ENCODE results near the gene ZNF568. TPM values are rescaled to one million over a fixed set of nuclear protein-coding genes. Genes with fewer than 3 reads are reported as not detected.

The ZNF568 gene
- total and polyA plus RNA-seq, 8 donors, result 0.87 to 27.0 (median 3.2) TPM; not detected in 1

GRCh38 chr19:36986131-36986530 lies 70.0 kb downstream of the ZNF568 start:
- no peak for DNase-seq
- no peaks in the 10 kb centered on the region for H3K27me3 ChIP-seq
- intact Hi-C loops (cut with DNase I; ENCODE audit: low total_unique reads), result no loop called here
- WGBS, 5 donors, result 57 to 83% (median 62%) methylated on average over 2 of the region's 2 CpGs
- H3K4me1 ChIP-seq, result no peaks in the 10 kb centered on the region
- TF ChIP-seq POLR2A (IDR thresholded peaks at IDR 0.05), result no peak
- no peak for TF ChIP-seq POLR2AphosphoS5 (IDR thresholded peaks at IDR 0.05)
- no peak for TF ChIP-seq CTCF (IDR thresholded peaks at IDR 0.05)
- TF ChIP-seq EP300 (IDR thresholded peaks at IDR 0.05), result no peak
- H3K36me3 ChIP-seq, result peaks cover 0 to 74% (median 22%) of the 10 kb centered on the region in 4 donors
- H3K4me3 ChIP-seq, result no peak overlapping the region
- peaks cover 0 to 89% (median 39%) of the 10 kb centered on the region in 4 donors for H3K9me3 ChIP-seq
- H3K27ac ChIP-seq, result no peak overlapping the region

GRCh38 chr19:36986601-36987000 lies 70.5 kb downstream of the ZNF568 start:
- Histone ChIP-seq H3K4me1 (no peaks in the 10 kb centered on the region), H3K27me3 (no peaks in the 10 kb centered on the region), H3K27ac (no peak overlapping the region), H3K4me3 (no peak overlapping the region), H3K36me3 (peaks cover 1 to 74% (median 22%) of the 10 kb centered on the region in 4 donors), H3K9me3 (peaks cover 0 to 90% (median 39%) of the 10 kb centered on the region in 4 donors)
- TF ChIP-seq POLR2AphosphoS5 (IDR thresholded peaks at IDR 0.05), result no peak
- no peak for TF ChIP-seq POLR2A (IDR thresholded peaks at IDR 0.05)
- no peak for TF ChIP-seq CTCF (IDR thresholded peaks at IDR 0.05)
- TF ChIP-seq EP300 (IDR thresholded peaks at IDR 0.05), result no peak
- WGBS, 5 donors, result 57 to 72% (median 65%) methylated on average over 7 of the region's 7 CpGs
- intact Hi-C loops (cut with DNase I; ENCODE audit: low total_unique reads), result no loop called here
- DNase-seq, result peak in 1 of 2 donors; percentile 52

- H3K27ac ChIP-seq, result no peak overlapping the region
- intact Hi-C loops (cut with DNase I; ENCODE audit: low total_unique reads), result no loop called here
- H3K27me3 ChIP-seq, result no peaks in the 10 kb centered on the region
- H3K9me3 ChIP-seq, result peaks cover 0 to 95% (median 41%) of the 10 kb centered on the region in 4 donors
- TF ChIP-seq CTCF (IDR thresholded peaks at IDR 0.05), result no peak
- TF ChIP-seq POLR2AphosphoS5 (IDR thresholded peaks at IDR 0.05), result no peak
- no peak for TF ChIP-seq EP300 (IDR thresholded peaks at IDR 0.05)
- TF ChIP-seq POLR2A (IDR thresholded peaks at IDR 0.05), result no peak
- no peaks in the 10 kb centered on the region for H3K4me1 ChIP-seq
- WGBS, 5 donors, result 48 to 67% (median 64%) methylated on average over 3 of the region's 3 CpGs
- peak in 1 of 2 donors; percentile 5 for DNase-seq
- no peak overlapping the region for H3K4me3 ChIP-seq
- peaks cover 5 to 76% (median 24%) of the 10 kb centered on the region in 4 donors for H3K36me3 ChIP-seq
Observed at GRCh38 chr19:36987091-36987490, 71.0 kb downstream of the ZNF568 start.

- H3K9me3 ChIP-seq, result peaks cover 13 to 96% (median 71%) of the 10 kb centered on the region in 4 donors
- H3K27me3 ChIP-seq, result no peaks in the 10 kb centered on the region
- TF ChIP-seq CTCF (IDR thresholded peaks at IDR 0.05) (no peak), POLR2A (IDR thresholded peaks at IDR 0.05) (no peak), EP300 (IDR thresholded peaks at IDR 0.05) (no peak), POLR2AphosphoS5 (IDR thresholded peaks at IDR 0.05) (no peak)
- H3K36me3 ChIP-seq, result peaks cover 29 to 63% (median 53%) of the 10 kb centered on the region in 4 donors
- no peak overlapping the region for H3K4me3 ChIP-seq
- H3K4me1 ChIP-seq, result no peaks in the 10 kb centered on the region
- WGBS, 5 donors, result 88 to 94% (median 90%) methylated on average over 8 of the region's 8 CpGs
- H3K27ac ChIP-seq, result no peak overlapping the region
- DNase-seq, result no peak
- intact Hi-C loops (cut with DNase I; ENCODE audit: low total_unique reads), result no loop called here
Observed at GRCh38 chr19:36997152-36997842, 81.2 kb downstream of the ZNF568 start.
